ENCODE data around the gene RAMAC. TPM values are rescaled to one million over a fixed set of nuclear protein-coding genes. Genes with fewer than 3 reads are reported as not detected.

Gene RAMAC
- polyA plus RNA-seq, 1 donor from 2014 or later = 116 TPM

DNA sequence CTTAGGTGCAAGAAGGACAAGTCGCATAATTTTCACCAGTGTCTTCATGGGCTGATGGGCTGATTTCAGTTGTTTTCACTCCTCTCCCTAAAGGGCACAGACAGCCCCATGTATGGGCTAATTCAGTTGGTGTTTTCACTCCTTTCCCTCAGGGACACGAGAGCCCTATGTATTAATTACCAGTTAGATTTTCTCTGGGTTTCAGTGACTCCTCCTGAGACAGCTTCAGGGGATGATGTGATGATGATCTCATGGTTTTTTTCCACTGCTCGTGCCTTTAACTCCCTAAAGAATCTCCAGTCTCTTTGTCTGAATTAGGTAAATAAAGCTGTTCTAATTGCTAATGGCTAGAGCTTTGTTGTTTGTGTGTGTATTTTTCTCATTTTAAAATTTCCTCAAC lies 9.9 kb downstream of the RAMAC start:
- no peak for TF ChIP-seq EZH2 (IDR thresholded peaks at IDR 0.05; ENCODE audit: borderline replicate concordance, insufficient read depth, low read length, poor library complexity, severe bottlenecking)
- TF ChIP-seq, protein P1, sequence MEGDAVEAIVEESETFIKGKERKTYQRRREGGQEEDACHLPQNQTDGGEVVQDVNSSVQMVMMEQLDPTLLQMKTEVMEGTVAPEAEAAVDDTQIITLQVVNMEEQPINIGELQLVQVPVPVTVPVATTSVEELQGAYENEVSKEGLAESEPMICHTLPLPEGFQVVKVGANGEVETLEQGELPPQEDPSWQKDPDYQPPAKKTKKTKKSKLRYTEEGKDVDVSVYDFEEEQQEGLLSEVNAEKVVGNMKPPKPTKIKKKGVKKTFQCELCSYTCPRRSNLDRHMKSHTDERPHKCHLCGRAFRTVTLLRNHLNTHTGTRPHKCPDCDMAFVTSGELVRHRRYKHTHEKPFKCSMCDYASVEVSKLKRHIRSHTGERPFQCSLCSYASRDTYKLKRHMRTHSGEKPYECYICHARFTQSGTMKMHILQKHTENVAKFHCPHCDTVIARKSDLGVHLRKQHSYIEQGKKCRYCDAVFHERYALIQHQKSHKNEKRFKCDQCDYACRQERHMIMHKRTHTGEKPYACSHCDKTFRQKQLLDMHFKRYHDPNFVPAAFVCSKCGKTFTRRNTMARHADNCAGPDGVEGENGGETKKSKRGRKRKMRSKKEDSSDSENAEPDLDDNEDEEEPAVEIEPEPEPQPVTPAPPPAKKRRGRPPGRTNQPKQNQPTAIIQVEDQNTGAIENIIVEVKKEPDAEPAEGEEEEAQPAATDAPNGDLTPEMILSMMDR (IDR thresholded peaks at IDR 0.05; ENCODE audit: poor library complexity, severe bottlenecking) = no peak
- TF ChIP-seq EP300 (conservative IDR thresholded peaks at IDR 0.05; ENCODE audit: poor library complexity, severe bottlenecking) = no peak
- no peak for TF ChIP-seq POLR2AphosphoS5 (IDR thresholded peaks at IDR 0.05)
- TF ChIP-seq RAD21 (conservative IDR thresholded peaks at IDR 0.05) = no peak
- no peak for TF ChIP-seq SMC3 (conservative IDR thresholded peaks at IDR 0.05; ENCODE audit: poor library complexity)
- no peak for TF ChIP-seq MXI1 (conservative IDR thresholded peaks at IDR 0.05; ENCODE audit: poor library complexity, severe bottlenecking)
- TF ChIP-seq, protein P2, sequence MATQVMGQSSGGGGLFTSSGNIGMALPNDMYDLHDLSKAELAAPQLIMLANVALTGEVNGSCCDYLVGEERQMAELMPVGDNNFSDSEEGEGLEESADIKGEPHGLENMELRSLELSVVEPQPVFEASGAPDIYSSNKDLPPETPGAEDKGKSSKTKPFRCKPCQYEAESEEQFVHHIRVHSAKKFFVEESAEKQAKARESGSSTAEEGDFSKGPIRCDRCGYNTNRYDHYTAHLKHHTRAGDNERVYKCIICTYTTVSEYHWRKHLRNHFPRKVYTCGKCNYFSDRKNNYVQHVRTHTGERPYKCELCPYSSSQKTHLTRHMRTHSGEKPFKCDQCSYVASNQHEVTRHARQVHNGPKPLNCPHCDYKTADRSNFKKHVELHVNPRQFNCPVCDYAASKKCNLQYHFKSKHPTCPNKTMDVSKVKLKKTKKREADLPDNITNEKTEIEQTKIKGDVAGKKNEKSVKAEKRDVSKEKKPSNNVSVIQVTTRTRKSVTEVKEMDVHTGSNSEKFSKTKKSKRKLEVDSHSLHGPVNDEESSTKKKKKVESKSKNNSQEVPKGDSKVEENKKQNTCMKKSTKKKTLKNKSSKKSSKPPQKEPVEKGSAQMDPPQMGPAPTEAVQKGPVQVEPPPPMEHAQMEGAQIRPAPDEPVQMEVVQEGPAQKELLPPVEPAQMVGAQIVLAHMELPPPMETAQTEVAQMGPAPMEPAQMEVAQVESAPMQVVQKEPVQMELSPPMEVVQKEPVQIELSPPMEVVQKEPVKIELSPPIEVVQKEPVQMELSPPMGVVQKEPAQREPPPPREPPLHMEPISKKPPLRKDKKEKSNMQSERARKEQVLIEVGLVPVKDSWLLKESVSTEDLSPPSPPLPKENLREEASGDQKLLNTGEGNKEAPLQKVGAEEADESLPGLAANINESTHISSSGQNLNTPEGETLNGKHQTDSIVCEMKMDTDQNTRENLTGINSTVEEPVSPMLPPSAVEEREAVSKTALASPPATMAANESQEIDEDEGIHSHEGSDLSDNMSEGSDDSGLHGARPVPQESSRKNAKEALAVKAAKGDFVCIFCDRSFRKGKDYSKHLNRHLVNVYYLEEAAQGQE (IDR thresholded peaks at IDR 0.05; ENCODE audit: borderline replicate concordance) = no peak
- no peak for TF ChIP-seq TAF1 (IDR thresholded peaks at IDR 0.05; ENCODE audit: low read depth)
- Histone ChIP-seq H4K20me1 (ENCODE audit: insufficient read depth) (no peaks in the 10 kb centered on the region), H3K9ac (ENCODE audit: low read length) (no peak overlapping the region), H3K36me3 (ENCODE audit: insufficient read depth, low read length) (no peaks in the 10 kb centered on the region), H3K9me3 (ENCODE audit: low read length) (no peaks in the 10 kb centered on the region), H2AFZ (ENCODE audit: low read depth, low read length) (no peak overlapping the region), H3K9me2 (ENCODE audit: insufficient read depth, low read length) (no peaks in the 10 kb centered on the region), H3K4me2 (ENCODE audit: low read length) (no peak overlapping the region), H3F3A (ENCODE audit: insufficient read depth, low read length, poor library complexity, severe bottlenecking) (no peaks in the 10 kb centered on the region), H3K4me3 (ENCODE audit: low read length) (no peak overlapping the region), H3K79me2 (replicated peaks; ENCODE audit: insufficient read depth, low read length) (no peaks in the 10 kb centered on the region), H3K27ac (ENCODE audit: low read length) (no peak overlapping the region), H3K27me3 (ENCODE audit: insufficient read depth, low read depth, low read length) (no peaks in the 10 kb centered on the region)

DNA sequence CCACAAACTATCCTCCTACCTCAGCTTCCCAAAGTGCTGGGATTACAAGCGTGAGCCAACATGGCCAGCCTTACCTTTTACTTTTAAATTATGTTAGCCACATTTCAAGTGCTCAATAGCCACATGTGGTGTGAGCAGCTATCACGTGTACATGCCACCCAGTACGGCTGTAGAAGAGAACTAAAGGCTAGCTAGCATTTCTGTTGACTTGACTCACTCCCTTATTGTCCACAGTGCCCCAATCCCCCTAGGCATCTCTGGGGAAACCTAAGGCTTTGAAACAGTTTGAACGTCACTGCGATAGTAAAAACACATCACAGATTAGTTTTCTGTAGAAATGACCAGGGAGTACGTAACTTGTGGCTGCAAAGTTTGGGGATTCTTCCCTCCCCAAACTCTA lies 13.4 kb downstream of the RAMAC start:
- H2AFZ ChIP-seq (ENCODE audit: low read depth, low read length) = no peak overlapping the region
- no peaks in the 10 kb centered on the region for H3K9me2 ChIP-seq (ENCODE audit: insufficient read depth, low read length)
- H3K9me3 ChIP-seq (ENCODE audit: low read length) = no peaks in the 10 kb centered on the region
- H3K9ac ChIP-seq (ENCODE audit: low read length) = no peak overlapping the region
- H4K20me1 ChIP-seq (ENCODE audit: insufficient read depth) = no peaks in the 10 kb centered on the region
- H3K79me2 ChIP-seq (replicated peaks; ENCODE audit: insufficient read depth, low read length) = no peaks in the 10 kb centered on the region
- TF ChIP-seq SMC3 (conservative IDR thresholded peaks at IDR 0.05; ENCODE audit: poor library complexity) = no peak
- TF ChIP-seq MXI1 (conservative IDR thresholded peaks at IDR 0.05; ENCODE audit: poor library complexity, severe bottlenecking) = no peak
- H3K4me3 ChIP-seq (ENCODE audit: low read length) = no peak overlapping the region
- no peaks in the 10 kb centered on the region for H3F3A ChIP-seq (ENCODE audit: insufficient read depth, low read length, poor library complexity, severe bottlenecking)
- H3K27ac ChIP-seq (ENCODE audit: low read length) = no peak overlapping the region
- no peak overlapping the region for H3K4me2 ChIP-seq (ENCODE audit: low read length)
- H3K27me3 ChIP-seq (ENCODE audit: insufficient read depth, low read depth, low read length) = no peaks in the 10 kb centered on the region
- no peaks in the 10 kb centered on the region for H3K36me3 ChIP-seq (ENCODE audit: insufficient read depth, low read length)
